Upper lobe of left lung (tissue), 4 donors: ENCODE results near the gene ADGRD2.

Experiments used
- CTCF ChIP-seq, 6 experiments: fragments of 450-650 bp in 4 of 6; fragments of 200-600 bp in 2 of 6; sonication (generic) in 2 of 6; IDR thresholded peaks; one replicate each; pipeline ENCODE4 v1.5.1; 2016 to 2019; ENCODE audit warnings: antibody characterized with exemption in 6 of 6
- POLR2A ChIP-seq, 4 donors: fragments of 450-650 bp; IDR thresholded peaks; one replicate each; pipeline ENCODE4 v1.5.1; 2016 to 2017; ENCODE audit warnings: antibody characterized with exemption in 4 of 4, mild to moderate bottlenecking in 2 of 4

DNA sequence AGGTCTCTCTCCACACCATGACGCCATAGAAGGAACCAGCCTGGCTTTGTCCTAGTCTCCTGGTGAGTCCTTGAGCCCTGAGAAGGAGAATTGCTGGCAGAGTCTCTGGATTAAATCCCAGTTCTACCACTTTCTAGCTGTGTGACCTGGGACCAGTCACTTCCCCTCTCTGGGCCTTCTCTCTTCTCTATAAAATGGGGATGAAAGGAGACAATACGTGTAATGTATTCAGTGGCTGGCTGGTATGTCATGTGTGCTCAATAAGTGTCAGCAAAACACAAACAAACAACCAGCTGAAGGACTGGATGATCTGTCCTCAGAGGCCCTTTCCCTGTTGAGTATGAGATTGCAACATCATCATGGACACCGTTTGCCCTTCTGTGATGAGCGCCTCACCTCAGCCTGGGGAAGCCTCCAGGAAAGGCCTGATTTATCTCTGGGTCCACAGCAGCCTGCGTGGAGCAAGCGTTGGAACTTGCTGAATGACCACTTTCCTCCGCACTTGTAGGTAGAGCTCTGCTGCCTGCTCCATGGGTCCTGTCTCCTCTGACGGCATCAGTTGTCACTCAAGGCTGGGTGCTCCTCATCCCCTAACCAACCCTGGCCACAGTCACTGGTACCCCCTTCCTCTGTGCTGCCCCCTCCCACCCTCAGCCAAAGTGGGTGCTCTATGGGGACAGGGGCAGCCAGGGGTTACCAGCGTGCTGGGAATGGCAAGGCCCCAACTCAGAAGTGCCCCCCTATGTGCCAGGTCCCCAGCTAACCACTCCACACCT lies 60.6 kb downstream of the ADGRD2 start:
- no peak for TF ChIP-seq CTCF (IDR thresholded peaks at IDR 0.05)
- no peak for TF ChIP-seq POLR2A (IDR thresholded peaks at IDR 0.05)
